IPS DF 6.9 (cell line): ENCODE measurements around the gene SNTN.

ENCODE experiments used
- DNase-seq: peaks from one replicate; pipeline ENCODE4 v3.0.0-alpha.2; 2013; ENCODE audit warnings: low read depth, low spot score
- H3K27ac ChIP-seq: one replicate; pipeline ENCODE4 v1.5.1; 2013; ENCODE audit warnings: low read length, control low read depth
- H3K27me3 ChIP-seq: 2 replicates; pipeline ENCODE4 v1.6.1; 2013; ENCODE audit warnings: mild to moderate bottlenecking, low read length; ENCODE audit not compliant: control insufficient read depth, insufficient read depth
- H3K36me3 ChIP-seq: 2 replicates; pipeline ENCODE4 v1.6.1; 2013; ENCODE audit warnings: low read length; ENCODE audit not compliant: control insufficient read depth, insufficient read depth
- H3K4me1 ChIP-seq: 2 replicates; pipeline ENCODE4 v1.6.1; 2013; ENCODE audit warnings: low read length; ENCODE audit not compliant: control insufficient read depth, insufficient read depth
- H3K4me3 ChIP-seq: 2 replicates; pipeline ENCODE4 v1.5.1; 2013; ENCODE audit warnings: mild to moderate bottlenecking, low read length
- H3K9me3 ChIP-seq: 2 replicates; pipeline ENCODE4 v1.6.1; 2013; ENCODE audit warnings: low read length, inconsistent platforms; ENCODE audit not compliant: control insufficient read depth, insufficient read depth
- WGBS: extraction: QIAGEN DNeasy Blood & Tissue Kit; methylation state at CpG from one replicate; pipeline ENCODE4 v1.1.7; 2013; ENCODE audit warnings: mixed read lengths, missing lambda C conversion rate; ENCODE audit not compliant: insufficient read length, insufficient coverage; 5-methylcytosine and 5-hydroxymethylcytosine counted together

Gene SNTN

DNA sequence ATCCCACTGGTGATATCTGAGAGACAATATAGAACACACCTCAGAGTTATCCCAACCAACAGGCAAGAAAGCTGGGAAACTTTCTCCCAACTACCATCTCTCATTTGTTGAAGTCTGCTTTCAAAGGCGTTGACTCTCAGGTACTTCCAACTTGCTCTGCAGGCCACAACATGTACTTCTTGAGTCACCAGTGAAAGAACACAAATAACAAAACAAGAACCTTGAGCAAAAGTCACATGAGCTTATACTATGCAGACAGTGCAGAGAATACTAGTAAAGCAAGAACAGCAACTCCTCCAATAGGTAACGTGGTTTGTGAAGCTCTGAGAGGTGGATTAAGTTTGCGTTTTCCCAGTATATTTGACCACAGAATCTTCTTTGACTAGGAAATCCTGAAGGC lies 20.6 kb downstream of the SNTN start:
- H3K27me3 ChIP-seq = no peaks in the 10 kb centered on the region
- no peaks in the 10 kb centered on the region for H3K4me1 ChIP-seq
- H3K27ac ChIP-seq = no peak overlapping the region
- no peak for DNase-seq
- H3K4me3 ChIP-seq = no peak overlapping the region
- no peaks in the 10 kb centered on the region for H3K36me3 ChIP-seq
- whole genome bisulfite sequencing = no CpG with 5 or more reads among the region's 3 CpGs
- H3K9me3 ChIP-seq = no peaks in the 10 kb centered on the region; the same call in 1 of the 2 replicates

DNA sequence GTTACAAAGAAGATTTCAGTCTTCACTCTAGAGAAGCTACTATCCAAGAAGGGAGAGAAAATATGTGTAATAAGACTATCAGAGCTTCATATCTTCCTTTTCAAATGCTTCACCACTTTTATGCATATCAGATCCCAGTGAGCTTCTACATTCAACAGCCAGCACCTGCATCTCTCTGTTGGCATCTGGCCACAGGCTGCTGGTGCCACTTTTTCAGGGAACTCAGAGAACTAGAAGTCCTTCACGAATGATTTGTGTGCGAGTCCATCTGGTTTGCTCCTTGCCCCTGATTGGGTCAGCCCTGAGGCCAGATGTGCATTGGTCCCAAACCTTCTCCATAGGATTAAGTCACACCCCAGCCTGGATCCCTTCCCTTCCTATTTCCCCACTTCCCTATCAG lies 22.1 kb downstream of the SNTN start:
- no CpG with 5 or more reads among the region's 2 CpGs for WGBS
- Histone ChIP-seq H3K27me3 (no peaks in the 10 kb centered on the region), H3K4me3 (no peak overlapping the region), H3K27ac (no peak overlapping the region), H3K4me1 (no peaks in the 10 kb centered on the region), H3K36me3 (no peaks in the 10 kb centered on the region), H3K9me3 (no peaks in the 10 kb centered on the region; the same call in 1 of the 2 replicates)
- DNase-seq = no peak

DNA sequence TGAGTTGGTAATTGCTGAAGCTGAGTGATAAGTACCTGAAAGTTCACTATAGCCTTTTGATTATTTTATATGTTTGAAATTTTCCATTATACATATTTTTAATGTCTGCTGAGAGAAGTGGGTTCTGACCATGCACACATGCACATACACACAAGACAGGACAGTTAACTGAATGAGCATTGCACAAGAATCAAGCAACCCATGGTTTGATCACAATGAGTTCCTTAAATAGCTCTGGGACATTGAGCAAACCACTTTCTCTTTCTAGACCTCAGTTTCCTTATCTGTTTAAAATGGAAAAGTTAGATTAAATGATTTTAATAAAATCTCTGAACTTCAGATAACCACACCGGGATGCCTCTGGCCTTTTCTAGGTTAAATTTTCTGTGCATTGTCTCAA lies 26.7 kb downstream of the SNTN start:
- Histone ChIP-seq H3K27me3 (no peaks in the 10 kb centered on the region), H3K27ac (no peak overlapping the region), H3K36me3 (no peaks in the 10 kb centered on the region), H3K4me3 (no peak overlapping the region), H3K9me3 (no peaks in the 10 kb centered on the region; the same call in 1 of the 2 replicates), H3K4me1 (no peaks in the 10 kb centered on the region)
- WGBS = no CpG with 5 or more reads among the region's 1 CpG
- no peak for DNase-seq

DNA sequence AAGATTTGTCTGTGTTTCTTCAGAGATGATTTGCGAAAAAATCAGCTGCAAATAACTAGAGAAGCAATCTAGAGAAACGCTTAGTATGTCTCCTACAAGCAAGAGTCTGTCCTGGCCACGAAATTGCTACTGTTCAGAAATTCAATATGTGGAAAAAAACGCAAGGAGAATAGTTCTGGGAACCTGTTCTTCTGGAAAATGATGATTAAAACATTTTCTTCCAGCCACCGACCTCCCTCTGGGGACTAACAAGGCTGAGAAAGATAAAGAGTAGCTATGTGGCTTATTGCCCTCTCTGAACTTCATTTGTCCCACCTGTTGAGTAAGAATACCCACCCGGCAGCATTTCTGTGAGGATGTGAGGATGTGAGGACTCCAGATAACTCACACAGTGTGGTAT lies 31.6 kb downstream of the SNTN start:
- no peaks in the 10 kb centered on the region for H3K36me3 ChIP-seq
- no peaks in the 10 kb centered on the region for H3K27me3 ChIP-seq
- no CpG with 5 or more reads among the region's 6 CpGs for WGBS
- H3K4me1 ChIP-seq = no peaks in the 10 kb centered on the region
- H3K27ac ChIP-seq = no peak overlapping the region
- no peak overlapping the region for H3K4me3 ChIP-seq
- no peak for DNase-seq
- H3K9me3 ChIP-seq = no peaks in the 10 kb centered on the region

DNA sequence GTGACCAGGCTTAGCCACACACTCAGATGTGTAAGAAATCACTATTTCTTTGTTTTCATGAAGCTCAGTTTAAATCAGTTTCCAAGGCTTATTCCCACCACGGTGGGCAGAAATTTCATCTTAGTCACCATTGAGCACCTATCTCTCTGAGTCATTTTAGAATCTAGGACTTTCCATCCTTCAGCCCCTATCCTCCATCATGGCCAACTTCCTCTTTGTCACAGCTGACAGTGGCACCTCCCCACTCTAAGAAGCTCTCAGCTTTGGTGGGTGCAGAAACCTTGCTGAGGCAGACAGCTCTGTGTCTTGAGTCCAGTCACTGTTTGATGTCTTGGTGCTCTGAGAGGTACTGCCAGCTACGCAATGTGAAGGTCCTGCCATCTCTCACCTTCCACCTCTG lies 32.9 kb downstream of the SNTN start:
- no CpG with 5 or more reads among the region's 2 CpGs for WGBS
- Histone ChIP-seq H3K36me3 (no peaks in the 10 kb centered on the region), H3K27ac (no peak overlapping the region), H3K9me3 (no peaks in the 10 kb centered on the region), H3K4me1 (no peaks in the 10 kb centered on the region), H3K4me3 (no peak overlapping the region), H3K27me3 (no peaks in the 10 kb centered on the region)
- DNase-seq = no peak

DNA sequence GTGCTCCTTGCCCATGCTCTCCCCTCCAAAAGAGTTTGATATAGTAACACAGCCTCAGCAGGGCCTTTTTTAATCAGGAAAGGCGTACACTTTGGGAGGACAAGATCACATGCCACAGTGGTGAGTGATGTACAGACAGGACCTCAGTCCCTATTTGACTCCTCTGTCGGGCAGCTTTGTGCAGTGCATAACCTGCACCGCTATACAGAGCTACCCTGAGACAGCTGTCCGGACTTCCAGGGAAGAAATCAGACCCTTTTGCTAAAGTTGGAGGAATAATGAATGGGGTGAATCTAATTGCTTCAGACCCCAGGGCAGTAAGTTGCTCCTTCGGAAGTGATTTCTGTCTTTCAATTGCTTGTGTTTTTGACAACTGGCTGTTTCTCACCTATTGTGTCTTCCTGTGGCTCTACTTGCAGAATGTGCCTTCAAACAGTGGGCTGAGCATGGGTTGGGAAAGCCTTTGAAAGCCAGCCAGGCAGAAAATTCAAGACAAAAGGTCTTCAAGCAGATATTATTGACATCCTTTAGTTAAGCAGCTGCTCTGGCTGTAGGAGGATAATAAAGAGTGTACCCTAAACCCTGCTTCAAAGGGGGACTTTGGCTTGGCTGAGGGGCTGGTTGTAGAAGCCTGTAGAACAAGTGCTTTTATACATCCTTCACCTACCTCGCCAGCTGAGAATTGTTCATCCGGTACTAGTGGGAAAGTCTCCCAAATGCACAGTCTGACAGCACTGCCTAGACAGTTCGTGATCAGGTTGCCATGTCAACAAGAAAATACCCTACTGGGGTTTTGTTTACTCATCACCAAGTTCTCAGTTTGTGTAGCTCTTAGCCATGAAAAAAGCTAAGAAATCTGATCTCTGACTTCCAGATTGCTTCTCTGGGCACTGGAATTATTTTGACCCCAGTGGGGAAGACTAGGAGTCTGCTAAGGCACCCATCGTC lies 35.1 kb downstream of the SNTN start:
- WGBS = no CpG with 5 or more reads among the region's 9 CpGs
- H3K27ac ChIP-seq = no peak overlapping the region
- H3K27me3 ChIP-seq = no peaks in the 10 kb centered on the region
- H3K4me1 ChIP-seq = no peaks in the 10 kb centered on the region
- no peak for DNase-seq
- no peak overlapping the region for H3K4me3 ChIP-seq
- H3K36me3 ChIP-seq = no peaks in the 10 kb centered on the region
- H3K9me3 ChIP-seq = no peaks in the 10 kb centered on the region

DNA sequence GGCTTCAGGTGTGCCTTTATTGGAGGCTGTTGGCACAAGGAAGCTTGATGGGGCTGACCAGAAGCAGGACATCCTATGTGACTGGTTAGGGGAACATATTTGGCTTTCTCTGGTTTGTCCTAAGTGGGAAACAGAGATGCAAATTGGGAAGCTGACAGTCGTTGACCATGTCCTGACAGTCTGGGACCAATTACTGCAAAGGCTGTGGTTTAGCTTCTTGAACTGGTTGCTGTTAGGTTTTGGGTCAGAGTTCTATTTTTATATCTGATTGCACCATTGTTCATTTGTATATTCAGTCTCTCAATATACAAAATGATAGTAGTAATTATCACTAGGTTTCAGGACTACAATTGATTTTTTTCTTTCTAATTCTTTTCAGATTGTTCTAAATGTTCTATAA lies 36.8 kb downstream of the SNTN start:
- H3K4me1 ChIP-seq = no peaks in the 10 kb centered on the region
- DNase-seq = no peak
- H3K9me3 ChIP-seq = peaks cover 2% of the 10 kb centered on the region
- WGBS = no CpG with 5 or more reads among the region's 1 CpG
- H3K36me3 ChIP-seq = no peaks in the 10 kb centered on the region
- no peaks in the 10 kb centered on the region for H3K27me3 ChIP-seq
- H3K4me3 ChIP-seq = no peak overlapping the region
- H3K27ac ChIP-seq = no peak overlapping the region

DNA sequence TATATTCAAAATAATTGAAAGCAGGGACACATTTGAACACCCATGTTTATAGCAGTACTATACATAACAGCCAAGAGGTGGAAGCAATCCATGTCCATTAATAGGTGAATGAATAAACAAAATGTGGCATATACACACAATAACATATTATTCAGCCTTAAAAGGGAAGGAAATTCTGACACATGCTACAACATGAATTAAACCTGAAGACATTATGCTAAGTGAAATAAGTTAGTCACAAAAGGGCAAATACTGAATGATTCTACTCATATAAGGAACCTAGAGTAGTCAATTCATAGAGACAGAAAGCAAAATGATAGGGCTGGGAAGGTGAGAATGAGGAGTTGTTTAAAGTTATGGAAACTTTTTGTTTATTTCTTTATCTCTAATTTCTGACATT lies 40.9 kb downstream of the SNTN start:
- Histone ChIP-seq H3K36me3 (no peaks in the 10 kb centered on the region), H3K4me1 (no peaks in the 10 kb centered on the region), H3K27me3 (no peaks in the 10 kb centered on the region), H3K9me3 (peaks cover 2% of the 10 kb centered on the region), H3K27ac (no peak overlapping the region), H3K4me3 (no peak overlapping the region)
- no peak for DNase-seq

DNA sequence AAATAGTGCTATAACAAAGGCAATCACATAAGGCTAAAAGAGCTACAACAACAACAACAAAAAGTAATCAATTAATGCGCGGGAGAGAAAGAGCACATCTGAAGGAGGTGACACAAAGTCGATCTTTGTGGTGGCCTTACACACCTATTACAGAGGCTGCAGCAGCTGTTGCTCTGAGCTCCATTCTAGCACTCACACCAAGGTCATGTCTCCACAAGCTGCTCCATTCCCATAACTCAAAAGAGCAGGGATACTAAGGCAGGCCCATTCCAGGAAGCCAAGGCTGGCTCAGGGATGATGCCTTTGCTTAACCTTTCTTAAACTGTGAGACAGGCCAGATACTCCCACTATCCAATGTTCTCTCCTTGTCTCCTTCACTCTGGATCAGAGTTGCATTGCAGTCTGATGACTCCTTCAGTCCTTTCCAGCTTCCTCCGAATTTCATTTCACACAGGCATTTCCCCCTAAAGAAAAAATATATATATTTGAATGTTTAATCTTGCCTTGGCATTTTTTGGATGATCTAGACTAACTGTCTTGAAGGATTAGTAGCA lies 52.7 kb downstream of the SNTN start:
- no peaks in the 10 kb centered on the region for H3K9me3 ChIP-seq
- no peak for DNase-seq
- no peaks in the 10 kb centered on the region for H3K36me3 ChIP-seq
- H3K4me1 ChIP-seq = no peaks in the 10 kb centered on the region
- H3K27ac ChIP-seq = no peak overlapping the region
- no peak overlapping the region for H3K4me3 ChIP-seq
- no peaks in the 10 kb centered on the region for H3K27me3 ChIP-seq
- no CpG with 5 or more reads among the region's 4 CpGs for WGBS

DNA sequence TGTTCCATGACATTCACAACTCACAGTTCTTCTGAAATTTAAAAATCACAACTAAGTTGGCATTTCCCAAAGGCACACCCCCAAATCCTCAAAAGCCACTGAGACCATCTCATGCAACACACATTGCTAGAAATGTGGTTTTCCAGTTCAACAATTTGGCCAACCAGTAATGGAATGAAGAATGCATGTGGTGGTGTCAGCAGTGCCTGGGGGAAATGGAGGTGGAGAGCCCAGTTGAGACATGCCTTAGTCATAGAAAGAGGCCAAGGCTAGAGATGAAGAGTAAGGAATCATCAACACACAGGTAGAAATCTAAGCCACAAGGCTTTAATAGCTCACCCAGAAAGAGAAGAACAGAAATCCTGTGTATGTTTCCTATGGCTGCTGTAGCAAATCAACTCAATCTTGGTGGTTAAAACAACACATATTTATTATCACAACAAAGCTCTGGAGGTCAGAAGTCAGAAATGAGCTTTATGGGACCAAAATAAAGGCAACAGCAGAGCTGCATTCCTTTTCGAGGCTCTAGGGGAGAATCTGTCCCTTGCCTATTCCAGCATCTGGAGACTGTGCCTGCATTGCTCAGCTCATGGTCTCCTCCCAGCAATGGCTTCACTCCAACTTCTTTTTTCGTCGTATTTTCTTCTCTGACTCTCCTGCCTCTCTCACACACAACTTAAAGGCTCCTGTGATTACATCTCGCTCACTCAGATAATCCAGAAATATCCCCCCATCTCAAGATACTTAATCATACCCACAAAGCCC lies 54.0 kb downstream of the SNTN start:
- Histone ChIP-seq H3K27ac (no peak overlapping the region), H3K27me3 (no peaks in the 10 kb centered on the region), H3K4me3 (no peak overlapping the region), H3K4me1 (no peaks in the 10 kb centered on the region), H3K9me3 (no peaks in the 10 kb centered on the region), H3K36me3 (no peaks in the 10 kb centered on the region)
- no CpG with 5 or more reads among the region's 4 CpGs for WGBS
- DNase-seq = no peak
